Mammary epithelial cell (primary cell): ENCODE data around the gene POLK.

Experiments
- CTCF ChIP-seq, 2 donors: IDR thresholded peaks in 1 of 2; conservative IDR thresholded peaks in 1 of 2; 2 replicates each; pipeline ENCODE4 v1.5.1; 2011 to 2012; ENCODE audit warnings: inconsistent platforms in 2 of 2, low read length in 2 of 2, mild to moderate bottlenecking in 2 of 2, control low read depth in 1 of 2, low read depth in 1 of 2; ENCODE audit not compliant: insufficient read depth in 1 of 2; ENCODE audit errors: extremely low read depth in 1 of 2
- EZH2 ChIP-seq: IDR thresholded peaks from 2 replicates; pipeline ENCODE4 v1.6.1; 2012; ENCODE audit warnings: low read length, inconsistent platforms, borderline replicate concordance

GRCh38 chr5:75622564-75622963 is 110.9 kb downstream of the POLK start:
- no peak for TF ChIP-seq EZH2
- no peak for TF ChIP-seq CTCF (conservative IDR thresholded peaks at IDR 0.05 in 1 of 2, IDR thresholded peaks at IDR 0.05 in 1 of 2; ENCODE audit: extremely low read depth in 1 of 2, insufficient read depth in 1 of 2, low read depth in 1 of 2, low read length in 2 of 2)
